HL-60/S4 treated with phorbol 12-myristate 13-acetate at 8.2 ng/mL for 4 days and 3 days (cell line): Measurements from ENCODE around the gene ZNF595.
"Not testable (repeated sequence)": the region's sequence is repeated elsewhere in the genome, so short reads cannot be mapped to it uniquely, and the experiment has no call there.

Experiments
- in situ Hi-C: fragments of 300-500 bp; cut with MboI; formaldehyde crosslinking; loops from 2 replicates; pipeline ENCODE4 v1.15.0; 2022; ENCODE audit warnings: low sequenced_read_pairs

The ZNF595 gene

GRCh38 chr4:52804-53479, at the start of gene ZNF595:
TSS of gene ZNF595 (plus strand) at chr4:53321. CDS start at chr4:53489, 168 bp downstream.
- in situ Hi-C loops: not testable (repeated sequence)

- in situ Hi-C loops: not testable (repeated sequence)
These were observed 42.9 kb upstream of the ZNF595 start for GRCh38 chr4:9937-10870.

GRCh38 chr4:11095-11815, 41.9 kb upstream of the ZNF595 start:
- in situ Hi-C loops: not testable (repeated sequence)

- in situ Hi-C loops: not testable (repeated sequence)
These were observed 41.2 kb upstream of the ZNF595 start for GRCh38 chr4:11816-12417.

- in situ Hi-C loops: not testable (repeated sequence)
These were observed 35.0 kb upstream of the ZNF595 start for GRCh38 chr4:18128-18527.

- in situ Hi-C loops: not testable (repeated sequence)
These were observed 34.5 kb upstream of the ZNF595 start for GRCh38 chr4:18589-18988.

- in situ Hi-C loops: not testable (repeated sequence)
These were observed 30.2 kb upstream of the ZNF595 start for GRCh38 chr4:22882-23281.

GRCh38 chr4:24359-24758, 28.8 kb upstream of the ZNF595 start:
- in situ Hi-C loops: not testable (repeated sequence)

GRCh38 chr4:27501-27900, 25.6 kb upstream of the ZNF595 start:
- in situ Hi-C loops: not testable (repeated sequence)

GRCh38 chr4:28767-29542, 24.2 kb upstream of the ZNF595 start:
- in situ Hi-C loops: not testable (repeated sequence)

- in situ Hi-C loops: not testable (repeated sequence)
These were observed 19.8 kb upstream of the ZNF595 start for GRCh38 chr4:33314-33713.

GRCh38 chr4:36559-37415, 16.3 kb upstream of the ZNF595 start:
- in situ Hi-C loops: not testable (repeated sequence)

- in situ Hi-C loops: not testable (repeated sequence)
These were observed 14.9 kb upstream of the ZNF595 start for GRCh38 chr4:38202-38601.

- in situ Hi-C loops: not testable (repeated sequence)
These were observed 9.7 kb upstream of the ZNF595 start for GRCh38 chr4:43375-43774.

- in situ Hi-C loops: not testable (repeated sequence)
These were observed 1.9 kb upstream of the ZNF595 start for GRCh38 chr4:51253-51652.

GRCh38 chr4:51655-52277, 1.4 kb upstream of the ZNF595 start:
- in situ Hi-C loops: not testable (repeated sequence)

GRCh38 chr4:53521-53920, 400 bp downstream of the ZNF595 start:
- in situ Hi-C loops: not testable (repeated sequence)

- in situ Hi-C loops: not testable (repeated sequence)
These were observed 11.6 kb downstream of the ZNF595 start for GRCh38 chr4:64733-65132.

GRCh38 chr4:71830-72229, 18.7 kb downstream of the ZNF595 start:
- in situ Hi-C loops: no loop called here
